H9 (cell line): Measurements from ENCODE around the gene CCND2. TPM values are rescaled to one million over a fixed set of nuclear protein-coding genes. Genes with fewer than 3 reads are reported as not detected.

ENCODE experiments used
- DNase-seq: peaks from one replicate; pipeline ENCODE4 v3.0.0-alpha.2; 2017
- H2AFZ ChIP-seq: one replicate; pipeline ENCODE4 v1.6.1; 2013; ENCODE audit warnings: mild to moderate bottlenecking, low read length, control low read depth, moderate library complexity
- H2AK5ac ChIP-seq: 2 replicates; pipeline ENCODE4 v1.6.1; 2013; ENCODE audit warnings: low read length, control low read depth, mixed read lengths; ENCODE audit not compliant: insufficient read length
- H2BK120ac ChIP-seq: one replicate; pipeline ENCODE4 v1.6.1; 2013; ENCODE audit warnings: low read depth, mild to moderate bottlenecking, low read length, control low read depth, inconsistent platforms; ENCODE audit not compliant: poor library complexity, severe bottlenecking
- H2BK12ac ChIP-seq: 2 replicates; pipeline ENCODE4 v1.6.1; 2013; ENCODE audit warnings: low read length, control low read depth, mixed read lengths, low read depth; ENCODE audit not compliant: insufficient read length
- H2BK15ac ChIP-seq: 2 replicates; pipeline ENCODE4 v1.6.1; 2013; ENCODE audit warnings: low read depth, low read length, control low read depth
- H2BK20ac ChIP-seq: one replicate; pipeline ENCODE4 v1.6.1; 2013; ENCODE audit warnings: low read depth, mild to moderate bottlenecking, low read length, control low read depth, inconsistent platforms; ENCODE audit not compliant: poor library complexity, severe bottlenecking
- H2BK5ac ChIP-seq: 2 replicates; pipeline ENCODE4 v1.6.1; 2013; ENCODE audit warnings: low read length, control low read depth, mixed read lengths; ENCODE audit not compliant: insufficient read length
- H3K14ac ChIP-seq: 2 replicates; pipeline ENCODE4 v1.6.1; 2013; ENCODE audit warnings: low read length, control low read depth; ENCODE audit not compliant: insufficient read depth
- H3K18ac ChIP-seq: 2 replicates; pipeline ENCODE4 v1.6.1; 2013; ENCODE audit warnings: low read depth, mild to moderate bottlenecking, mixed read lengths, low read length, control low read depth; ENCODE audit not compliant: insufficient read length
- H3K23ac ChIP-seq: 2 replicates; pipeline ENCODE4 v1.6.1; 2013; ENCODE audit warnings: low read length, control low read depth, mixed read lengths, low read depth; ENCODE audit not compliant: insufficient read length
- H3K23me2 ChIP-seq: 2 replicates; pipeline ENCODE4 v1.6.1; 2013; ENCODE audit warnings: low read depth, mild to moderate bottlenecking, mixed read lengths, low read length, control low read depth; ENCODE audit not compliant: insufficient read length, poor library complexity, severe bottlenecking
- H3K27ac ChIP-seq: 2 replicates; pipeline ENCODE4 v1.5.1; 2013; ENCODE audit warnings: low read length, control low read depth, mixed read lengths, low read depth; ENCODE audit not compliant: insufficient read length
- H3K27me3 ChIP-seq: 2 replicates; pipeline ENCODE4 v1.6.1; 2013; ENCODE audit warnings: low read length, control low read depth, inconsistent platforms; ENCODE audit not compliant: insufficient read depth
- H3K4ac ChIP-seq: 2 replicates; pipeline ENCODE4 v1.6.1; 2013; ENCODE audit warnings: low read depth, mild to moderate bottlenecking, control low read depth, inconsistent platforms, low read length, moderate library complexity
- H3K4me1 ChIP-seq: 2 replicates; pipeline ENCODE4 v1.6.1; 2013; ENCODE audit warnings: low read length, control low read depth, inconsistent platforms; ENCODE audit not compliant: insufficient read depth
- H3K4me2 ChIP-seq: 2 replicates; pipeline ENCODE4 v1.6.1; 2013; ENCODE audit warnings: low read length, control low read depth, mixed read lengths; ENCODE audit not compliant: insufficient read length, insufficient read depth
- H3K56ac ChIP-seq: 2 replicates; pipeline ENCODE4 v1.6.1; 2013; ENCODE audit warnings: low read depth, mild to moderate bottlenecking, mixed read lengths, low read length, control low read depth; ENCODE audit not compliant: insufficient read length
- H3K79me1 ChIP-seq: 2 replicates; pipeline ENCODE4 v1.6.1; 2013; ENCODE audit warnings: low read depth, mild to moderate bottlenecking, moderate library complexity, low read length, control low read depth, inconsistent platforms; ENCODE audit not compliant: insufficient read depth, poor library complexity, severe bottlenecking
- H3K79me2 ChIP-seq: 2 replicates; pipeline ENCODE4 v1.6.1; 2013; ENCODE audit warnings: low read length, control low read depth, inconsistent platforms; ENCODE audit not compliant: insufficient read depth
- H3K9ac ChIP-seq: 2 replicates; pipeline ENCODE4 v1.6.1; 2013; ENCODE audit warnings: low read length, control low read depth, mixed read lengths; ENCODE audit not compliant: insufficient read length; ENCODE audit errors: extremely low read depth
- H3K9me3 ChIP-seq: one replicate; pipeline ENCODE4 v1.6.1; 2013; ENCODE audit warnings: low read depth, low read length, inconsistent platforms; ENCODE audit not compliant: control insufficient read depth
- H3T11ph ChIP-seq: one replicate; pipeline ENCODE4 v1.6.1; 2013; ENCODE audit warnings: mild to moderate bottlenecking, low read length, control low read depth, inconsistent platforms
- H4K20me1 ChIP-seq: one replicate; pipeline ENCODE4 v1.6.1; 2013; ENCODE audit not compliant: control insufficient read depth, insufficient read length, insufficient read depth
- H4K5ac ChIP-seq: 2 replicates; pipeline ENCODE4 v1.6.1; 2013; ENCODE audit warnings: low read depth, mild to moderate bottlenecking, mixed read lengths, low read length, control low read depth; ENCODE audit not compliant: insufficient read length
- H4K8ac ChIP-seq: replicated peaks from 2 replicates; pipeline ENCODE4 v1.6.1; 2013; ENCODE audit warnings: low read length, control low read depth, mixed read lengths, low read depth; ENCODE audit not compliant: insufficient read length
- H4K91ac ChIP-seq: 2 replicates; pipeline ENCODE4 v1.6.1; 2013; ENCODE audit warnings: low read depth, mild to moderate bottlenecking, moderate library complexity, mixed read lengths, low read length, control low read depth; ENCODE audit not compliant: insufficient read length
- H3K27ac Mint-ChIP-seq, 3 experiments: 2 replicates in 2 of 3; 3 replicates in 1 of 3; pipeline ENCODE4 v1.8.0; 2020 to 2021; ENCODE audit warnings: mixed read lengths in 3 of 3, mild to moderate bottlenecking in 1 of 3, moderate library complexity in 1 of 3
- H3K27me3 Mint-ChIP-seq: 2 replicates; pipeline ENCODE4 v1.8.0; 2021; ENCODE audit warnings: low read depth, mild to moderate bottlenecking, moderate library complexity, mixed read lengths
- H3K36me3 Mint-ChIP-seq, 3 experiments: 2 replicates in 2 of 3; 3 replicates in 1 of 3; pipeline ENCODE4 v1.8.0; 2020 to 2021; ENCODE audit warnings: low read depth in 3 of 3, mixed read lengths in 3 of 3; ENCODE audit not compliant: insufficient read depth in 1 of 3
- H3K4me1 Mint-ChIP-seq, 2 experiments: 2 replicates each; pipeline ENCODE4 v1.8.0; 2020; ENCODE audit warnings: mixed read lengths in 2 of 2
- H3K4me3 Mint-ChIP-seq, 2 experiments: 2 replicates in 1 of 2; 3 replicates in 1 of 2; pipeline ENCODE4 v1.8.0; 2020 to 2021; ENCODE audit warnings: mild to moderate bottlenecking in 2 of 2, mixed read lengths in 2 of 2, moderate library complexity in 1 of 2
- H3K9me3 Mint-ChIP-seq, 2 experiments: 2 replicates in 1 of 2; 3 replicates in 1 of 2; pipeline ENCODE4 v1.8.0; 2020; ENCODE audit warnings: mild to moderate bottlenecking in 2 of 2, mixed read lengths in 2 of 2, moderate library complexity in 1 of 2
- CTCF ChIP-seq: fragments of 200-600 bp; sonication (generic); conservative IDR thresholded peaks from 3 replicates; pipeline ENCODE4 v1.8.0; 2021; ENCODE audit warnings: antibody characterized with exemption, mild to moderate bottlenecking
- WGBS: extraction: QIAGEN DNeasy Blood & Tissue Kit; methylation state at CpG from one replicate; pipeline ENCODE4 v1.1.7; 2013; ENCODE audit warnings: missing lambda C conversion rate, low lambda C conversion rate, mixed read lengths; ENCODE audit not compliant: insufficient read length; ENCODE audit errors: extremely low coverage; 5-methylcytosine and 5-hydroxymethylcytosine counted together
- total RNA-seq: library from RNA; stranded (reverse); gene quantifications from 2 replicates; pipeline ENCODE4 v1.2.1, GENCODE V29; 2021

Gene CCND2
- total RNA-seq, 1 experiment from 2014 or later = 104 TPM

GRCh38 chr12:4259099-4259498, 14.5 kb upstream of the CCND2 start:
- WGBS = no CpG with 5 or more reads among the region's 1 CpG
- H3K9me3 Mint-ChIP-seq = peaks cover 4 to 9% of the 10 kb centered on the region in 2 experiments; a peak in 4 of 5 replicates

More at GRCh38 chr12:4259099-4259498, 14.5 kb upstream of the CCND2 start:
- DNase-seq = no peak
- H3K23me2 ChIP-seq = no peaks in the 10 kb centered on the region
- H3K27me3 ChIP-seq = no peaks in the 10 kb centered on the region
- no peak overlapping the region for H2AFZ ChIP-seq
- H3K4me1 ChIP-seq = no peaks in the 10 kb centered on the region
- H3K56ac ChIP-seq = no peak overlapping the region
- no peak overlapping the region for H4K91ac ChIP-seq
- Mint-ChIP-seq H3K4me3 (no peak overlapping the region), H3K36me3 (peaks cover 0 to 2% (median 0%) of the 10 kb centered on the region in 3 experiments; a peak in 4 of 7 replicates), H3K27me3 (peaks cover 4% of the 10 kb centered on the region), H3K4me1 (no peaks in the 10 kb centered on the region), H3K27ac (no peak overlapping the region)
- no peak overlapping the region for H2BK15ac ChIP-seq
- H3K4me2 ChIP-seq = no peak overlapping the region
- H4K5ac ChIP-seq = no peak overlapping the region
- H3K9ac ChIP-seq = no peak overlapping the region
- no peaks in the 10 kb centered on the region for H4K20me1 ChIP-seq
- no peaks in the 10 kb centered on the region for H3K9me3 ChIP-seq
- H2AK5ac ChIP-seq = no peak overlapping the region
- H4K8ac ChIP-seq = no peak overlapping the region
- H2BK5ac ChIP-seq = no peak overlapping the region
- H3K27ac ChIP-seq = no peak overlapping the region
- no peak for TF ChIP-seq CTCF
- no peak overlapping the region for H3K18ac ChIP-seq
- no peak overlapping the region for H2BK20ac ChIP-seq
- H2BK12ac ChIP-seq = no peak overlapping the region
- no peak overlapping the region for H3K14ac ChIP-seq
- no peak overlapping the region for H3T11ph ChIP-seq
- H3K79me1 ChIP-seq = no peaks in the 10 kb centered on the region
- no peak overlapping the region for H2BK120ac ChIP-seq
- no peak overlapping the region for H3K4ac ChIP-seq
- no peak overlapping the region for H3K23ac ChIP-seq
- no peaks in the 10 kb centered on the region for H3K79me2 ChIP-seq
